H1 (cell line): ENCODE results near the gene SLC12A5. TPM values are rescaled to one million over a fixed set of nuclear protein-coding genes. Genes with fewer than 3 reads are reported as not detected.

Source experiments
- CTCF ChIA-PET: fragments of 300-600 bp; sonication (Branson Sonifier 250); formaldehyde crosslinking; loops from one replicate; lab custom pipeline; 2021; ENCODE audit not compliant: partially characterized antibody; lab: Charles Lee
- POLR2A ChIA-PET: fragments of 300-600 bp; sonication (Branson Sonifier 250); formaldehyde crosslinking; loops from one replicate; lab custom pipeline; 2021; ENCODE audit warnings: inconsistent platforms; ENCODE audit not compliant: partially characterized antibody; lab: Charles Lee
- DNase-seq, 2 experiments: peaks; one replicate each; pipeline versions ENCODE4 v3.0.0 to v3.0.0-alpha.2; 2010 to 2022; ENCODE audit warnings: low spot score in 2 of 2, low read depth in 1 of 2, mixed read lengths in 1 of 2
- FAIRE-seq: peaks from 2 replicates; lab custom pipeline; 2011; peaks lifted over from hg19 to GRCh38; lab: Jason Lieb, UNC
- H2AFZ ChIP-seq: 2 replicates; pipeline ENCODE4 v1.8.1; 2012; ENCODE audit warnings: low read length, inconsistent platforms
- H2AK5ac ChIP-seq: 2 replicates; pipeline ENCODE4 v1.6.1; 2013; ENCODE audit warnings: low read depth, low read length
- H2BK120ac ChIP-seq: replicated peaks from 2 replicates; pipeline ENCODE3; 2013; ENCODE audit warnings: low read depth, low read length, inconsistent platforms
- H2BK12ac ChIP-seq: 2 replicates; pipeline ENCODE4 v1.6.1; 2013; ENCODE audit warnings: low read depth, low read length
- H2BK15ac ChIP-seq: 2 replicates; pipeline ENCODE4 v1.6.1; 2013; ENCODE audit warnings: low read length
- H2BK20ac ChIP-seq: 2 replicates; pipeline ENCODE4 v1.6.1; 2013; ENCODE audit warnings: low read length
- H2BK5ac ChIP-seq: 2 replicates; pipeline ENCODE4 v1.6.1; 2013; ENCODE audit warnings: low read depth, low read length
- H3K14ac ChIP-seq: 2 replicates; pipeline ENCODE4 v1.6.1; 2013; ENCODE audit warnings: inconsistent platforms; ENCODE audit not compliant: insufficient read length
- H3K18ac ChIP-seq: 2 replicates; pipeline ENCODE4 v1.6.1; 2013; ENCODE audit warnings: low read length; ENCODE audit errors: extremely low read depth
- H3K23ac ChIP-seq: 2 replicates; pipeline ENCODE4 v1.6.1; 2013; ENCODE audit warnings: inconsistent platforms; ENCODE audit not compliant: insufficient read length
- H3K23me2 ChIP-seq: 2 replicates; pipeline ENCODE4 v1.6.1; 2013; ENCODE audit warnings: low read depth, low read length
- H3K27ac ChIP-seq: 2 replicates; pipeline ENCODE4 v1.6.1; 2011; ENCODE audit warnings: low read depth, low read length, inconsistent platforms
- H3K27me3 ChIP-seq, 4 experiments: replicated peaks in 1 of 4; 1 replicate in 1 of 4; 2 replicates in 3 of 4; pipeline versions ENCODE4 v1.6.1 to v1.8.1; 2011 to 2013; ENCODE audit warnings: low read length in 3 of 4, mild to moderate bottlenecking in 3 of 4, inconsistent platforms in 2 of 4, mixed read lengths in 2 of 4, moderate library complexity in 1 of 4; ENCODE audit not compliant: control insufficient read depth in 3 of 4, insufficient read depth in 3 of 4; ENCODE audit errors: extremely low read depth in 1 of 4
- H3K36me3 ChIP-seq, 4 experiments: 2 replicates each; pipeline versions ENCODE4 v1.6.1 to v1.8.1; 2011 to 2013; ENCODE audit warnings: mild to moderate bottlenecking in 4 of 4, low read length in 3 of 4, moderate library complexity in 2 of 4, control low read depth in 1 of 4, inconsistent platforms in 1 of 4; ENCODE audit not compliant: insufficient read depth in 4 of 4, control insufficient read depth in 2 of 4
- H3K4ac ChIP-seq: replicated peaks from 2 replicates; pipeline ENCODE3; 2013; ENCODE audit warnings: low read length, low read depth, mixed read lengths, inconsistent platforms; ENCODE audit not compliant: insufficient read length
- H3K4me1 ChIP-seq, 4 experiments: replicated peaks in 1 of 4; 1 replicate in 1 of 4; 2 replicates in 3 of 4; pipeline versions ENCODE4 v1.6.1 to v1.8.1; 2011 to 2013; ENCODE audit warnings: low read length in 3 of 4, inconsistent platforms in 2 of 4, mixed read lengths in 1 of 4; ENCODE audit not compliant: insufficient read depth in 4 of 4, control insufficient read depth in 3 of 4
- H3K4me2 ChIP-seq, 2 experiments: 2 replicates each; pipeline versions ENCODE4 v1.6.1 to v1.8.1; 2011 to 2013; ENCODE audit warnings: low read depth in 2 of 2, low read length in 2 of 2, control low read depth in 1 of 2, inconsistent platforms in 1 of 2, mild to moderate bottlenecking in 1 of 2; ENCODE audit not compliant: insufficient read depth in 1 of 2
- H3K4me3 ChIP-seq, 4 experiments: fragments of 200-600, 300-600 bp in 1 of 4; sonication (generic), shearing (Covaris generic), sonication (Bioruptor Twin) in 1 of 4; 2 replicates each; pipeline versions ENCODE4 v1.5.1 to v1.8.1; 2011 to 2016; ENCODE audit warnings: low read length in 4 of 4, low read depth in 3 of 4, control low read depth in 2 of 4, inconsistent platforms in 2 of 4, mild to moderate bottlenecking in 2 of 4, mixed read lengths in 1 of 4, moderate library complexity in 1 of 4; ENCODE audit not compliant: insufficient read depth in 2 of 4; ENCODE audit errors: extremely low read depth in 1 of 4
- H3K56ac ChIP-seq: replicated peaks from 2 replicates; pipeline ENCODE3; 2013; ENCODE audit warnings: low read depth, mild to moderate bottlenecking, mixed read lengths, low read length, inconsistent platforms; ENCODE audit not compliant: insufficient read length
- H3K79me1 ChIP-seq: 2 replicates; pipeline ENCODE4 v1.6.1; 2013; ENCODE audit warnings: low read depth, low read length, control low read depth
- H3K79me2 ChIP-seq, 2 experiments: 2 replicates each; pipeline versions ENCODE4 v1.6.1 to v1.8.1; 2012 to 2013; ENCODE audit warnings: low read length in 2 of 2, mild to moderate bottlenecking in 2 of 2, inconsistent platforms in 1 of 2; ENCODE audit not compliant: insufficient read depth in 2 of 2, control insufficient read depth in 1 of 2
- H3K9ac ChIP-seq, 4 experiments: replicated peaks in 1 of 4; 1 replicate in 1 of 4; 2 replicates in 3 of 4; pipeline versions ENCODE4 v1.6.1 to v1.8.1; 2011 to 2013; ENCODE audit warnings: low read depth in 3 of 4, low read length in 3 of 4, control low read depth in 2 of 4, mild to moderate bottlenecking in 2 of 4, moderate library complexity in 2 of 4, inconsistent platforms in 1 of 4; ENCODE audit errors: extremely low read depth in 1 of 4
- H3K9me3 ChIP-seq, 2 experiments: 2 replicates each; pipeline versions ENCODE4 v1.6.1 to v1.8.1; 2012 to 2013; ENCODE audit warnings: mild to moderate bottlenecking in 2 of 2, moderate library complexity in 2 of 2, control low read depth in 1 of 2, inconsistent platforms in 1 of 2, low read depth in 1 of 2, low read length in 1 of 2, mixed read lengths in 1 of 2; ENCODE audit not compliant: insufficient read depth in 2 of 2
- H4K20me1 ChIP-seq, 2 experiments: replicated peaks in 1 of 2; 2 replicates each; pipeline versions ENCODE3 to v1.8.1; 2011 to 2013; ENCODE audit warnings: inconsistent platforms in 2 of 2, low read length in 2 of 2, mild to moderate bottlenecking in 1 of 2; ENCODE audit not compliant: insufficient read depth in 2 of 2, control insufficient read depth in 1 of 2
- H4K5ac ChIP-seq: 2 replicates; pipeline ENCODE4 v1.6.1; 2013; ENCODE audit warnings: low read length, low read depth, mixed read lengths, inconsistent platforms; ENCODE audit not compliant: insufficient read length
- H4K8ac ChIP-seq: 2 replicates; pipeline ENCODE4 v1.8.0; 2013; ENCODE audit warnings: mild to moderate bottlenecking, moderate library complexity, low read length, inconsistent platforms; ENCODE audit not compliant: insufficient read depth; ENCODE audit errors: extremely low read depth
- H4K91ac ChIP-seq: replicated peaks from 2 replicates; pipeline ENCODE3; 2013; ENCODE audit warnings: low read length, mixed read lengths, inconsistent platforms; ENCODE audit not compliant: insufficient read length
- SIX5 ChIP-seq: IDR thresholded peaks from 2 replicates; pipeline ENCODE4 v1.6.1; 2011; ENCODE audit warnings: mild to moderate bottlenecking, low read depth, low read length
- SP4 ChIP-seq: IDR thresholded peaks from 2 replicates; pipeline ENCODE4 v1.6.1; 2012; ENCODE audit warnings: low read length, inconsistent platforms
- WGBS, 2 experiments: shearing (Covaris generic) in 1 of 2; methylation state at CpG; one replicate each; pipeline versions ENCODE4 v1.1.6 to v1.1.7; 2013 to 2015; ENCODE audit warnings: low lambda C conversion rate in 2 of 2, mixed read lengths in 2 of 2, inconsistent platforms in 1 of 2, low coverage in 1 of 2, missing lambda C conversion rate in 1 of 2; ENCODE audit not compliant: insufficient replicate concordance in 2 of 2, insufficient coverage in 1 of 2, insufficient read length in 1 of 2; ENCODE audit errors: extremely low coverage in 1 of 2, missing lambda C conversion rate in 1 of 2; 5-methylcytosine and 5-hydroxymethylcytosine counted together
- polyA plus RNA-seq, 7 experiments: library from polyadenylated mRNA; depleted of rRNA in 3 of 7; stranded (reverse) in 5 of 7; unstranded in 2 of 7; fragments of >200 nt in 5 of 7; fragments of 200-250 nt in 2 of 7; gene quantifications; 1 replicate in 5 of 7; 2 replicates in 1 of 7; 4 replicates in 1 of 7; pipeline versions ENCODE4 v1.2.1 to v1.2.3, GENCODE V29; 2011 to 2013; ENCODE audit warnings: missing spikeins in 2 of 7, mixed read lengths in 2 of 7
- total RNA-seq: library from RNA; stranded (reverse); fragmentation: NEBNext Ultra II Directional; extraction: Animal tissue kit (Norgen Biotek cat#: 25700); gene quantifications from 2 replicates; pipeline ENCODE4 v1.2.1, GENCODE V29; 2021

SLC12A5 gene
- total and polyA plus RNA-seq, 2 of the 8 experiments (the other 6 are each of a cell fraction or from before 2014, with no cell fraction given): 1.9 to 7.3 TPM

DNA sequence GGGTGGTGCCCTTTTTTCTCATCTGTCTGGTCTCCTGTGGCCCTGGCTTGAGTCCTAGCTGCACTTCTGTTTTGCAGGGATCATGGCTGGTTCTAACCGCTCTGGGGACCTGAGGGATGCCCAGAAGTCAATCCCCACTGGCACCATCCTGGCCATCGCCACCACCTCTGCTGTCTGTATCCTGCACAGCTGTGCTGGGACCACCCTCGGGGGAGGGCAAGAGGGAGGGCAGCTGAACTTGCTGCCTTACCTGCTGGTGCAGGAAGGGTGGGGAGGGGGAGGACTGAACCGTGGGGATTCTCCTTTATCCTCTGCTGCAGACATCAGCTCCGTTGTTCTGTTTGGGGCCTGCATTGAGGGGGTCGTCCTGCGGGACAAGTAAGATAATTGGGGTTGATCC is 14.5 kb downstream of the SLC12A5 start:
- H2AK5ac ChIP-seq: no peak overlapping the region
- no peak overlapping the region for H2BK20ac ChIP-seq
- H3K79me2 ChIP-seq: no peaks in the 10 kb centered on the region
- DNase-seq: no peak
- WGBS, 2 experiments: 76% methylated on average over 7 of the region's 7 CpGs; no CpG with 5 or more reads in 1 of the 2 experiments
- H3K18ac ChIP-seq: no peak overlapping the region
- no peaks in the 10 kb centered on the region for H3K36me3 ChIP-seq
- H4K5ac ChIP-seq: no peak overlapping the region
- FAIRE-seq: no peak
- no peak overlapping the region for H3K4me2 ChIP-seq
- no peak overlapping the region for H3K9ac ChIP-seq
- H3K23ac ChIP-seq: no peak overlapping the region
- H4K91ac ChIP-seq: no peak overlapping the region
- H2BK12ac ChIP-seq: no peak overlapping the region
- TF ChIP-seq SIX5 (no peak), SP4 (no peak)
- TF ChIP-seq, all 59 proteins: peak for 0
- H3K27me3 ChIP-seq: peaks cover 0 to 2% (median 0%) of the 10 kb centered on the region in 4 experiments; a peak in 3 of 7 replicates
- no peaks in the 10 kb centered on the region for H3K9me3 ChIP-seq
- no peak overlapping the region for H2BK5ac ChIP-seq
- no peak overlapping the region for H4K8ac ChIP-seq
- no peaks in the 10 kb centered on the region for H3K79me1 ChIP-seq
- H3K4me3 ChIP-seq: no peak overlapping the region
- no peak overlapping the region for H3K4ac ChIP-seq
- H4K20me1 ChIP-seq: peaks cover 0 to 5% of the 10 kb centered on the region in 2 experiments
- H3K23me2 ChIP-seq: no peaks in the 10 kb centered on the region
- H3K4me1 ChIP-seq: 0 out of 7 replicates have a peak, but pooled peaks cover 0 to 3% (median 0%) of the 10 kb centered on the region in 4 experiments
- H3K27ac ChIP-seq: no peak overlapping the region
- H2BK120ac ChIP-seq: no peak overlapping the region
- no peak overlapping the region for H2BK15ac ChIP-seq
- H2AFZ ChIP-seq: no peak overlapping the region
- POLR2A ChIA-PET: interaction anchor here (0.9 to 1.5 kb wide), 3 partner anchors 14 to 49 kb away, joined by 3 to 6 read pairs (median 3); partner anchors contain the start of gene SLC12A5
- no peak overlapping the region for H3K14ac ChIP-seq
- CTCF ChIA-PET: interaction anchor here (0.5 to 3.9 kb wide), 15 partner anchors 14 to 281 kb away, joined by 3 to 20 read pairs (median 4); no protein-coding TSS in a partner anchor
- no peak overlapping the region for H3K56ac ChIP-seq
